GM10248 (cell line): ENCODE measurements around the gene MLKL.

Experiments
- CTCF ChIA-PET: fragments of 300-600 bp; sonication (Branson Sonifier 250); formaldehyde crosslinking; extraction: SDS; loops from one replicate; lab custom pipeline; 2021; ENCODE audit warnings: antibody characterized with exemption; lab: Yijun Ruan, JAX
- POLR2A ChIA-PET: fragments of 350-650 bp; sonication (Branson Sonifier 250); formaldehyde crosslinking; extraction: SDS; loops from one replicate; lab custom pipeline; 2020; ENCODE audit warnings: antibody characterized with exemption; lab: Yijun Ruan, JAX
- DNase-seq: peaks from one replicate; pipeline ENCODE4 v3.0.0; 2012; ENCODE audit errors: extremely low spot score
- TF ChIP-seq, protein P1 (sequence below): IDR thresholded peaks from 2 replicates; pipeline ENCODE4 v1.5.1; 2012; ENCODE audit warnings: mild to moderate bottlenecking, low read depth; ENCODE audit errors: extremely low read depth, missing control alignments, control extremely low read depth

MLKL gene

GRCh38 chr16:74739275-74739674, 38.6 kb upstream of the MLKL start:
- POLR2A ChIA-PET, result no interaction called here
- no peak for DNase-seq
- CTCF ChIA-PET, result interaction anchor here (1.6 kb wide), 1 partner anchor 9 kb away, joined by 3 read pairs; no protein-coding TSS in a partner anchor
- TF ChIP-seq, protein P1, sequence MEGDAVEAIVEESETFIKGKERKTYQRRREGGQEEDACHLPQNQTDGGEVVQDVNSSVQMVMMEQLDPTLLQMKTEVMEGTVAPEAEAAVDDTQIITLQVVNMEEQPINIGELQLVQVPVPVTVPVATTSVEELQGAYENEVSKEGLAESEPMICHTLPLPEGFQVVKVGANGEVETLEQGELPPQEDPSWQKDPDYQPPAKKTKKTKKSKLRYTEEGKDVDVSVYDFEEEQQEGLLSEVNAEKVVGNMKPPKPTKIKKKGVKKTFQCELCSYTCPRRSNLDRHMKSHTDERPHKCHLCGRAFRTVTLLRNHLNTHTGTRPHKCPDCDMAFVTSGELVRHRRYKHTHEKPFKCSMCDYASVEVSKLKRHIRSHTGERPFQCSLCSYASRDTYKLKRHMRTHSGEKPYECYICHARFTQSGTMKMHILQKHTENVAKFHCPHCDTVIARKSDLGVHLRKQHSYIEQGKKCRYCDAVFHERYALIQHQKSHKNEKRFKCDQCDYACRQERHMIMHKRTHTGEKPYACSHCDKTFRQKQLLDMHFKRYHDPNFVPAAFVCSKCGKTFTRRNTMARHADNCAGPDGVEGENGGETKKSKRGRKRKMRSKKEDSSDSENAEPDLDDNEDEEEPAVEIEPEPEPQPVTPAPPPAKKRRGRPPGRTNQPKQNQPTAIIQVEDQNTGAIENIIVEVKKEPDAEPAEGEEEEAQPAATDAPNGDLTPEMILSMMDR, result no peak

GRCh38 chr16:74738816-74739215, 38.2 kb upstream of the MLKL start:
- DNase-seq, result no peak
- CTCF ChIA-PET, result interaction anchor here (0.8 to 1.7 kb wide), 5 partner anchors 9 to 124 kb away, joined by 3 to 4 read pairs (median 3); no protein-coding TSS in a partner anchor
- POLR2A ChIA-PET, result no interaction called here
- TF ChIP-seq, protein P1, result no peak

DNA sequence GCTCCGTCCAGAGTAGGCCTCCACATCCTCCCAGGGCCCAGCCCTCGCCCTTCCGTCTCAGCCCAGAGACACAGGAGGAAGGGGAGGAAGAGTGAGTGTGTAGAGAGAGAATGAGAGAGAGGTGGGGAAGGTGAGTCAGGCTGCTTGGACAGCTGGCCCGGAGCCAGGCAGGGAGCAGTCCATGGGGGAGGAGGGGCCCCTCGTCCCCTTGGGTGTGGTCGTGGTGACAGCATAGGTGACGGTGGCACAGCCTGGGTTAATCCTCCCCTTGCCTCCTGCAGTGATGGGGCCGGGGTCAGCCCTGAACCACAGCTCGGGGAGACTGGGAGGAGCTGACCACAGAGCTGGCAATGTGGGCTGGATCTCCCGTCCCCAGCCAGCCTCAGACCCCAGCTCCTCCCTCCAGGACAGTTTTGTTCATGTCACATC, 37.5 kb upstream of the MLKL start:
- ChIA-PET CTCF (interaction anchor here (0.8 to 1.7 kb wide), 4 partner anchors 11 to 125 kb away, joined by 3 to 4 read pairs (median 3); no protein-coding TSS in a partner anchor), POLR2A (no interaction called here)
- TF ChIP-seq, protein P1, result no peak
- no peak for DNase-seq

- TF ChIP-seq, protein P1, result no peak
Observed at GRCh38 chr16:74737521-74737920, 36.9 kb upstream of the MLKL start.

DNA sequence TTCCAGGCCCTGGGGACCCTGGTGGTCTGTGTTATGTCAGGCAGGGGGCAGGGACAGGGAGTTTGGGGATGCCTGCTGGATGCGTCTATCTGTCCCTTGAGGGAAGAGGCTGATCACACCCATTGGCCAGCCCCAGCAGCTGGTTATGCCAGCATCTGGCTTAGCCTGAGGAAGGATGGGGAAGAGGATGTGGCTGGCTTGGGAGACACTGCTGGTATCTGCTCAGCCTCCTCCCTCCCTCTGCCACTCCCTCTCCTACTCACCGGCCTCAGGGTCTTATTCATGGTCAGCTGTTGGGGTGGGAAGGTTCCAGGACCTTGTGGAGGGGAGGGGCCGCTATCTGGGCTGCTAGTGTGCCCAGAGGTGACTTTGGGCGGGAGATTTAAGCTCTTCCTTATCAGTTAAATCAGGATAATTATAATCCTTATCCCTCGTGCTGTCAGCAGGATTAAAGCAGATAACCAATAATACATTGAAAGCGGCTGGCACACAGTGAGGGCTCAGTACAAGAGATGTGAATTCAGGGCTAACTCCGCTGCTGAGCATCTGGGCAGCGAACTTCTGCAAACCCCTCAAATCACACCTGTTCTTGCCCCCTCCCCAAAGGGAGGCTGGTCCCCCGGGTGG, 36.0 kb upstream of the MLKL start:
- ChIA-PET POLR2A (no interaction called here), CTCF (interaction anchor here (1.3 kb wide), 1 partner anchor 28 kb away, joined by 3 read pairs; no protein-coding TSS in a partner anchor)
- no peak for DNase-seq
- TF ChIP-seq, protein P1, result no peak

More at GRCh38 chr16:74737521-74737920, 36.9 kb upstream of the MLKL start:
- ChIA-PET POLR2A (no interaction called here), CTCF (interaction anchor here (1.5 to 1.7 kb wide), 2 partner anchors 11 to 125 kb away, joined by 3 to 4 read pairs; no protein-coding TSS in a partner anchor)
- no peak for DNase-seq

GRCh38 chr16:74735554-74735953, 34.9 kb upstream of the MLKL start:
- TF ChIP-seq, protein P1, result no peak
- ChIA-PET POLR2A (no interaction called here), CTCF (interaction anchor here (0.9 to 1.3 kb wide), 2 partner anchors 9 to 27 kb away, joined by 3 read pairs; no protein-coding TSS in a partner anchor)
- DNase-seq, result no peak

GRCh38 chr16:74735162-74735452, 34.4 kb upstream of the MLKL start:
- POLR2A ChIA-PET, result no interaction called here
- CTCF ChIA-PET, result no interaction called here
- DNase-seq, result no peak
- TF ChIP-seq, protein P1, result no peak
